Fibroblast of pulmonary artery (primary cell): ENCODE results near the gene BSN.

ENCODE experiments used
- DNase-seq: peaks from one replicate; pipeline ENCODE4 v3.0.0-alpha.2; 2010; ENCODE audit warnings: low read depth
- H3K4me3 ChIP-seq: replicated peaks from 2 replicates; pipeline ENCODE4 v1.5.1; 2011; ENCODE audit warnings: low read depth, mild to moderate bottlenecking, control low read depth, low read length, moderate library complexity
- TF ChIP-seq, protein P1 (sequence below): IDR thresholded peaks from 2 replicates; pipeline ENCODE4 v1.5.1; 2011; ENCODE audit warnings: mild to moderate bottlenecking, control low read depth, low read length, inconsistent platforms; ENCODE audit errors: missing control alignments

BSN gene

DNA sequence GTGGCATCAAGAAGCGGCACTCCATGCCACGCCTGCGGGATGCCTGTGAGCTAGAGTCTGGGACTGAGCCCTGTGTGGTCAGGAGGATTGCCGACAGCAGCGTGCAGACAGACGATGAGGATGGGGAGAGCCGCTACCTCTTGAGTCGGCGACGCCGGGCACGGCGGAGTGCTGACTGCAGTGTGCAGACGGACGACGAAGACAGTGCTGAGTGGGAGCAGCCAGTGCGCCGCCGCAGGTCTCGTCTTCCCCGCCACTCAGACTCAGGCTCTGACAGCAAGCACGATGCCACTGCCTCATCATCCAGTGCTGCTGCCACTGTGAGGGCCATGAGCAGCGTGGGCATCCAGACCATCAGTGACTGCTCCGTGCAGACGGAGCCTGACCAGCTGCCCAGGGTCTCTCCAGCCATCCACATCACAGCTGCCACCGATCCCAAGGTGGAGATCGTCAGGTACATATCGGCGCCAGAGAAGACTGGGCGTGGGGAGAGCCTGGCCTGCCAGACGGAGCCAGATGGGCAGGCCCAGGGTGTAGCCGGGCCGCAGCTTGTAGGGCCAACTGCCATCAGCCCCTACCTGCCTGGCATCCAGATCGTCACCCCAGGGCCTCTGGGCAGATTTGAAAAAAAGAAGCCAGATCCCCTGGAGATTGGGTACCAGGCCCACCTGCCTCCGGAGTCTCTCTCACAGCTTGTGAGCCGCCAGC, 103.1 kb downstream of the BSN start:
- no peak overlapping the region for H3K4me3 ChIP-seq
- DNase-seq = no peak
- TF ChIP-seq, protein P1, sequence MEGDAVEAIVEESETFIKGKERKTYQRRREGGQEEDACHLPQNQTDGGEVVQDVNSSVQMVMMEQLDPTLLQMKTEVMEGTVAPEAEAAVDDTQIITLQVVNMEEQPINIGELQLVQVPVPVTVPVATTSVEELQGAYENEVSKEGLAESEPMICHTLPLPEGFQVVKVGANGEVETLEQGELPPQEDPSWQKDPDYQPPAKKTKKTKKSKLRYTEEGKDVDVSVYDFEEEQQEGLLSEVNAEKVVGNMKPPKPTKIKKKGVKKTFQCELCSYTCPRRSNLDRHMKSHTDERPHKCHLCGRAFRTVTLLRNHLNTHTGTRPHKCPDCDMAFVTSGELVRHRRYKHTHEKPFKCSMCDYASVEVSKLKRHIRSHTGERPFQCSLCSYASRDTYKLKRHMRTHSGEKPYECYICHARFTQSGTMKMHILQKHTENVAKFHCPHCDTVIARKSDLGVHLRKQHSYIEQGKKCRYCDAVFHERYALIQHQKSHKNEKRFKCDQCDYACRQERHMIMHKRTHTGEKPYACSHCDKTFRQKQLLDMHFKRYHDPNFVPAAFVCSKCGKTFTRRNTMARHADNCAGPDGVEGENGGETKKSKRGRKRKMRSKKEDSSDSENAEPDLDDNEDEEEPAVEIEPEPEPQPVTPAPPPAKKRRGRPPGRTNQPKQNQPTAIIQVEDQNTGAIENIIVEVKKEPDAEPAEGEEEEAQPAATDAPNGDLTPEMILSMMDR = no peak

DNA sequence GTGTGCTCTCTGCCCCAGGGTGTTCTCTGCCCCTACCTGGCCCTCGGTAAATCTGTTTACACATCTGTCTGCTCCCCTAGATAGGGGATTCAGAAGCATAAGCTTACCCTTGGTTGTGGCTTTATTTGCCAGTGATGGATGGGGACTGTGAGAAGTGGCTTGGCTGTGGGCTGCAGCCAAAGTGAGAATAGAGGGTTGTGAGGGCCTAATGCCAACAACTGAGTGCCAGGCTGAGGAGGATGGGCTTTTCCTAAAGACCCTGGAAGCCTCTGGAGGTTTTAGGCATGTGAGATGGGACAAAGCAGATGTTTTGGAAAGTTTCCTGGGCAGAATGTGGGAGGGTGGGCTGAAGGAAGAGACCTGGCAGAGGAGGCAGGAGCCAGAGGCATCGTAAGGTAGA, 104.4 kb downstream of the BSN start:
- no peak for DNase-seq
- H3K4me3 ChIP-seq = no peak overlapping the region
- TF ChIP-seq, protein P1 = no peak

DNA sequence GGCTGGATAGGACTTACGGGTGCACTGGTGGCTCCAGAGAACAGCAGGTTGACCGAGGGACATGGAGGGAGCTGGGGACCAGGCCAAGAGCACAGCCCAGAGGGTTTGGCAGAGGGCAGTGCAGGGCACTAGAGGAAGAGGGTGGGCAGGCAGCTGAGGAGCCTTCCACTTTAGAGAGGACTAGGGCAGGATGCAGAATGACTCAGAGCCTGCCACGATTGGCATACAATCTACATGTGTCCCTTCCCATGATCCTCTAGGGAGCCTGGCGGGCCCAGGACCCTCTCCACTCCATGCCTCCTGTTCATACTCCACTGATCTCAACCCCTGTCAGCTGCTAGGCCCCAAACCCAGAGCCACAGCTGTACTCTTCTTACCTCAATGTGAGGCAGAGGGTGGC, 105.5 kb downstream of the BSN start:
- TF ChIP-seq, protein P1 = no peak
- no peak for DNase-seq
- no peak overlapping the region for H3K4me3 ChIP-seq

DNA sequence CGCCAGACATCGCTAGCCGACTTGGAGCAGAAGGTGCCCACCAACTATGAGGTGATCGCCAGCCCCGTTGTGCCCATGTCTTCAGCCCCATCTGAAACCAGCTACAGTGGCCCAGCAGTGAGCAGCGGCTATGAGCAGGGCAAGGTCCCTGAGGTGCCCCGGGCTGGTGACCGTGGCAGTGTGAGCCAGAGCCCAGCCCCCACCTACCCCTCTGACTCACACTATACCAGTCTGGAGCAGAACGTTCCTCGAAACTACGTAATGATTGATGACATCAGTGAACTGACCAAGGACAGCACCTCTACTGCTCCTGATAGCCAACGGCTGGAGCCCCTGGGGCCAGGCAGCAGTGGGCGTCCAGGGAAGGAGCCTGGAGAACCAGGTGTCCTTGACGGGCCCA, 107.0 kb downstream of the BSN start:
- no peak overlapping the region for H3K4me3 ChIP-seq
- TF ChIP-seq, protein P1 = no peak
- DNase-seq = no peak

DNA sequence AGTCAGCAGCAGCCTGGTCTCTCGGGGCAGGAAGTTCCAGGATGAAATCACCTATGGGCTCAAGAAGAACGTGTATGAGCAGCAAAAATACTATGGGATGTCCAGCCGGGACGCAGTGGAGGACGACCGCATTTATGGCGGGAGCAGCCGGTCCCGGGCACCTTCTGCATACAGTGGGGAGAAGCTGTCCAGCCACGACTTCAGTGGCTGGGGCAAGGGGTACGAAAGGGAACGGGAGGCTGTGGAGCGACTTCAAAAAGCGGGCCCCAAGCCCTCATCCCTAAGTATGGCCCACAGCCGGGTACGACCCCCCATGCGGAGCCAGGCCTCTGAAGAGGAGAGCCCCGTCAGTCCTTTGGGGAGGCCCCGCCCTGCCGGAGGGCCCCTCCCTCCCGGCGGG, 107.7 kb downstream of the BSN start:
- H3K4me3 ChIP-seq = no peak overlapping the region
- TF ChIP-seq, protein P1 = no peak
- DNase-seq = no peak

DNA sequence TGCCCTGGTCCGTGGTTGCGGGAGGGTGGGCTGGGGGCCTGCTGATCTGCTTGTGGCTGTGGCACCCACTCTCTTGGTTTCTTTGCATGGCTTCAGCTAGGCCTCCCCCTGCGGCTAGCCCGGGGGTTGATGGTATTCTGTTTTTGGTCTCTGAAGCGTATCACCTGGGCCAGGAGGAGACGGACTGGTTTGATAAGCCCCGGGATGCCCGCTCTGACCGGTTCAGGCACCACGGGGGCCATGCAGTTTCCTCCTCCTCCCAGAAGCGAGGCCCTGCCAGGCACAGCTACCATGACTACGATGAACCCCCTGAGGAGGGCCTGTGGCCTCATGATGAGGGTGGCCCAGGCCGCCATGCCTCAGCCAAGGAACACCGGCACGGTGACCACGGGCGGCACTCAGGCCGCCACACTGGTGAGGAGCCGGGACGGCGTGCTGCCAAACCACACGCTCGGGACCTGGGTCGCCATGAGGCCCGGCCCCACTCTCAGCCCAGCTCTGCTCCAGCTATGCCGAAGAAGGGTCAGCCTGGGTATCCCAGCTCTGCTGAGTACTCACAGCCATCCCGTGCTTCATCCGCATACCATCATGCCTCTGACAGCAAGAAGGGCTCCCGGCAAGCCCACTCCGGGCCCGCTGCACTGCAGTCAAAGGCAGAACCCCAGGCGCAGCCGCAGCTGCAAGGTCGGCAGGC, 108.6 kb downstream of the BSN start:
- TF ChIP-seq, protein P1 = no peak
- H3K4me3 ChIP-seq = no peak overlapping the region
- DNase-seq = no peak
